ENCODE results near the gene JAKMIP3. TPM values are rescaled to one million over a fixed set of nuclear protein-coding genes. Genes with fewer than 3 reads are reported as not detected.

JAKMIP3 gene
- total RNA-seq, 1 donor = 0.36 TPM

GRCh38 chr10:132064771-132065437 is 842 bp upstream of the JAKMIP3 start:
- Histone ChIP-seq H2AFZ (ENCODE audit: low read length) (peak overlapping the region; percentile 95), H3K4me1 (ENCODE audit: insufficient read depth, low read length) (peaks cover 10% of the 10 kb centered on the region), H4K20me1 (ENCODE audit: insufficient read depth, low read length) (no peaks in the 10 kb centered on the region), H3K79me2 (ENCODE audit: insufficient read depth, low read length) (no peaks in the 10 kb centered on the region), H3K27ac (ENCODE audit: low read depth, low read length) (peak overlapping the region; percentile 31), H3K36me3 (ENCODE audit: insufficient read depth, low read length) (no peaks in the 10 kb centered on the region), H3K27me3 (ENCODE audit: insufficient read depth, low read length) (no peaks in the 10 kb centered on the region), H3K4me3 (ENCODE audit: insufficient read depth, low read length) (peak overlapping the region; percentile 73), H3K4me2 (ENCODE audit: insufficient read depth, low read length) (peak overlapping the region; percentile 88), H3K9me3 (ENCODE audit: low read depth, low read length) (no peaks in the 10 kb centered on the region)
- peak; percentile 75 for DNase-seq (ENCODE audit: insufficient read length, low spot score, missing footprints)
- no peak for TF ChIP-seq CTCF (IDR thresholded peaks at IDR 0.05; ENCODE audit: extremely low read depth, low read depth, low read length)

DNA sequence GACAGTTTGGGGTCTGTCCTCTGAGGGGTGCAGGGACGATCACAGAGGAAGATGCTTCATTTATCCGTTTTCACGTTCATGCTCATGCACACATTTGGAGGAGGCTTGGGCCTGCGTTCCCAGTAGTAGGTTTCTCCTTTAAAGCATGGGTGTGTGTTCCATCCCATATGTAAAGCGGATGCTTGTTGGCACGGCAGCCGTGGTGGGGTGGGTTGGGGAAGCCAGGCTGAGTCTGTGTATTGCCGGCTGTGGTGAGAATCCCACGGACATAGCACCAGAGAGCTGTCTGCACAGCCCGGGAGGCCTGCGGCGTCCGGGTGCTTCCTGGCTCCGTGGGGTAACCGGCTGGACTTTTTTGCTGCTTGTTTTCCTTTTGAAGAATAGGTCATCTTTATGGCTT is 440 bp downstream of the JAKMIP3 start:
- DNase-seq (ENCODE audit: insufficient read length, low spot score, missing footprints) = peak; percentile 78
- Histone ChIP-seq H3K4me1 (ENCODE audit: insufficient read depth, low read length) (peaks cover 10% of the 10 kb centered on the region), H3K9me3 (ENCODE audit: low read depth, low read length) (no peaks in the 10 kb centered on the region), H3K4me2 (ENCODE audit: insufficient read depth, low read length) (peak overlapping the region; percentile 88), H3K79me2 (ENCODE audit: insufficient read depth, low read length) (no peaks in the 10 kb centered on the region), H3K27ac (ENCODE audit: low read depth, low read length) (peak overlapping the region; percentile 67), H4K20me1 (ENCODE audit: insufficient read depth, low read length) (no peaks in the 10 kb centered on the region), H2AFZ (ENCODE audit: low read length) (peak overlapping the region; percentile 95), H3K36me3 (ENCODE audit: insufficient read depth, low read length) (no peaks in the 10 kb centered on the region), H3K4me3 (ENCODE audit: insufficient read depth, low read length) (peak overlapping the region; percentile 73), H3K27me3 (ENCODE audit: insufficient read depth, low read length) (no peaks in the 10 kb centered on the region)
- no peak for TF ChIP-seq CTCF (IDR thresholded peaks at IDR 0.05; ENCODE audit: extremely low read depth, low read depth, low read length)

GRCh38 chr10:132066812-132067211 is 1.1 kb downstream of the JAKMIP3 start:
- peak overlapping the region; percentile 95 for H2AFZ ChIP-seq (ENCODE audit: low read length)

More at GRCh38 chr10:132066812-132067211, 1.1 kb downstream of the JAKMIP3 start:
- Histone ChIP-seq H3K27me3 (ENCODE audit: insufficient read depth, low read length) (no peaks in the 10 kb centered on the region), H3K79me2 (ENCODE audit: insufficient read depth, low read length) (no peaks in the 10 kb centered on the region), H3K4me2 (ENCODE audit: insufficient read depth, low read length) (peak overlapping the region; percentile 88), H3K9me3 (ENCODE audit: low read depth, low read length) (no peaks in the 10 kb centered on the region), H3K36me3 (ENCODE audit: insufficient read depth, low read length) (no peaks in the 10 kb centered on the region), H3K4me1 (ENCODE audit: insufficient read depth, low read length) (peaks cover 10% of the 10 kb centered on the region), H4K20me1 (ENCODE audit: insufficient read depth, low read length) (no peaks in the 10 kb centered on the region), H3K4me3 (ENCODE audit: insufficient read depth, low read length) (peak overlapping the region; percentile 73), H3K27ac (ENCODE audit: low read depth, low read length) (peak overlapping the region; percentile 67)
- no peak for DNase-seq (ENCODE audit: insufficient read length, low spot score, missing footprints)
- no peak for TF ChIP-seq CTCF (IDR thresholded peaks at IDR 0.05; ENCODE audit: extremely low read depth, low read depth, low read length)

All from osteoblast (primary cell).